Common myeloid progenitor, CD34-positive (primary cell): Measurements from ENCODE around the gene KRTAP3-3. TPM values are rescaled to one million over a fixed set of nuclear protein-coding genes. Genes with fewer than 3 reads are reported as not detected.
"Not testable (repeated sequence)": the region's sequence is repeated elsewhere in the genome, so short reads cannot be mapped to it uniquely, and the experiment has no call there.

Source experiments
- CTCF ChIA-PET: fragments of 350-600 bp; sonication (Branson Sonifier 250); formaldehyde crosslinking; loops from one replicate; lab custom pipeline; 2021; ENCODE audit warnings: antibody characterized with exemption; lab: Charles Lee
- POLR2A ChIA-PET: fragments of 350-600 bp; sonication (Branson Sonifier 250); formaldehyde crosslinking; loops from one replicate; lab custom pipeline; 2021; ENCODE audit warnings: antibody characterized with exemption; lab: Charles Lee
- DNase-seq, 3 donors: peaks; one replicate each; pipeline versions ENCODE4 v3.0.0 to v3.0.0-alpha.2; 2013
- H3K27ac ChIP-seq, 2 experiments: 1 replicate in 1 of 2; 2 replicates in 1 of 2; pipeline ENCODE4 v1.7.0; 2013; ENCODE audit warnings: inconsistent platforms in 2 of 2, low read length in 2 of 2, mild to moderate bottlenecking in 2 of 2, low read depth in 1 of 2, moderate library complexity in 1 of 2; ENCODE audit not compliant: severe bottlenecking in 2 of 2, insufficient read depth in 1 of 2, poor library complexity in 1 of 2
- H3K27me3 ChIP-seq, 5 experiments: replicated peaks in 2 of 5; 1 replicate in 3 of 5; 2 replicates in 2 of 5; pipeline versions ENCODE4 v1.6.1 to v1.7.0; 2013; ENCODE audit warnings: low read length in 4 of 5, mild to moderate bottlenecking in 2 of 5, moderate library complexity in 2 of 5, inconsistent platforms in 1 of 5; ENCODE audit not compliant: insufficient read depth in 5 of 5, control insufficient read depth in 4 of 5
- H3K36me3 ChIP-seq, 4 experiments: 1 replicate in 2 of 4; 2 replicates in 2 of 4; pipeline versions ENCODE4 v1.6.1 to v1.7.0; 2013; ENCODE audit warnings: low read length in 3 of 4, control low read depth in 1 of 4, mild to moderate bottlenecking in 1 of 4; ENCODE audit not compliant: control insufficient read depth in 4 of 4, insufficient read depth in 4 of 4
- H3K4me1 ChIP-seq, 4 experiments: 1 replicate in 3 of 4; 2 replicates in 1 of 4; pipeline versions ENCODE4 v1.6.1 to v1.7.1; 2013; ENCODE audit warnings: low read length in 3 of 4, mild to moderate bottlenecking in 3 of 4, control low read depth in 1 of 4, inconsistent platforms in 1 of 4, moderate library complexity in 1 of 4; ENCODE audit not compliant: control insufficient read depth in 4 of 4, insufficient read depth in 4 of 4; ENCODE audit errors: control extremely low read depth in 1 of 4
- H3K4me3 ChIP-seq, 7 experiments: 1 replicate in 4 of 7; 2 replicates in 3 of 7; pipeline versions ENCODE4 v1.5.1 to v1.7.0; 2013; ENCODE audit warnings: mild to moderate bottlenecking in 7 of 7, low read length in 6 of 7, moderate library complexity in 6 of 7, inconsistent platforms in 2 of 7, low read depth in 2 of 7, control low read depth in 1 of 7; ENCODE audit not compliant: insufficient read depth in 4 of 7, control insufficient read depth in 1 of 7; ENCODE audit errors: extremely low read depth in 1 of 7
- H3K9me3 ChIP-seq, 5 experiments: 1 replicate in 4 of 5; 2 replicates in 1 of 5; pipeline versions ENCODE4 v1.6.1 to v1.7.1; 2013; ENCODE audit warnings: low read length in 4 of 5, mild to moderate bottlenecking in 2 of 5, inconsistent platforms in 1 of 5, low read depth in 1 of 5, moderate library complexity in 1 of 5; ENCODE audit not compliant: control insufficient read depth in 4 of 5, insufficient read depth in 2 of 5; ENCODE audit errors: control extremely low read depth in 1 of 5
- WGBS: methylation state at CpG from one replicate; pipeline ENCODE4 v1.1.5; 2013; ENCODE audit not compliant: insufficient coverage; 5-methylcytosine and 5-hydroxymethylcytosine counted together
- polyA plus RNA-seq: library from polyadenylated mRNA; unstranded; fragments of 120-200 nt; gene quantifications from one replicate; pipeline ENCODE4 v1.2.1, GENCODE V29; 2013

The KRTAP3-3 gene
- polyA plus RNA-seq: not detected

GRCh38 chr17:40993839-40994238 lies at the start of gene KRTAP3-3:
KRTAP3-3 (minus strand) TSS chr17:40994164; CDS start chr17:40994097, 67 bp downstream.
- POLR2A ChIA-PET: no interaction called here
- CTCF ChIA-PET: no interaction called here
- Histone ChIP-seq H3K9me3 (peaks cover 0 to 1% (median 0%) of the 10 kb centered on the region in 5 experiments), H3K27me3 (peaks cover 0 to 9% (median 5%) of the 10 kb centered on the region in 5 experiments), H3K4me3 (no peak within 1 kb of the TSS), H3K4me1 (no peaks in the 10 kb centered on the region), H3K36me3 (no peaks in the 10 kb centered on the region), H3K27ac (no peak within 1 kb of the TSS)
- DNase-seq: no peak
- 87% methylated on average over 3 of the region's 4 CpGs for WGBS

- ChIA-PET POLR2A (no interaction called here), CTCF (no interaction called here)
- WGBS: no CpG with 5 or more reads among the region's 1 CpG
- peaks cover 0 to 16% (median 0%) of the 10 kb centered on the region in 5 experiments for H3K27me3 ChIP-seq
- no peak overlapping the region for H3K4me3 ChIP-seq
- H3K36me3 ChIP-seq: no peaks in the 10 kb centered on the region
- no peaks in the 10 kb centered on the region for H3K4me1 ChIP-seq
- no peak overlapping the region for H3K27ac ChIP-seq
- DNase-seq: no peak
- peaks cover 0 to 3% (median 0%) of the 10 kb centered on the region in 5 experiments for H3K9me3 ChIP-seq
These were observed 49.0 kb upstream of the KRTAP3-3 start for GRCh38 chr17:41042953-41043352.

GRCh38 chr17:41040783-41041571 lies 47.0 kb upstream of the KRTAP3-3 start, which contains the start of gene KRTAP1-1:
KRTAP1-1 (minus strand) TSS chr17:41041450; CDS start chr17:41041397, 53 bp downstream.
- H3K27ac ChIP-seq, POLR2A ChIA-PET, H3K4me1 ChIP-seq, H3K36me3 ChIP-seq, CTCF ChIA-PET, H3K27me3 ChIP-seq, H3K9me3 ChIP-seq, DNase-seq, H3K4me3 ChIP-seq: not testable (repeated sequence)
- WGBS: 92% methylated on average over 10 of the region's 14 CpGs

- DNase-seq: no peak
- Histone ChIP-seq H3K9me3 (no peaks in the 10 kb centered on the region), H3K4me1 (no peaks in the 10 kb centered on the region), H3K36me3 (no peaks in the 10 kb centered on the region), H3K27ac (no peak overlapping the region), H3K4me3 (no peak overlapping the region), H3K27me3 (peaks cover 0 to 3% (median 2%) of the 10 kb centered on the region in 5 experiments)
- ChIA-PET POLR2A (no interaction called here), CTCF (interaction anchor here (0.7 kb wide), 1 partner anchor 30 kb away, joined by 3 read pairs; no protein-coding TSS in a partner anchor)
- no CpG with 5 or more reads among the region's 2 CpGs for WGBS
These were observed 43.9 kb upstream of the KRTAP3-3 start for GRCh38 chr17:41037853-41038350.

GRCh38 chr17:41034346-41034935 lies 40.5 kb upstream of the KRTAP3-3 start, which contains the start of gene KRTAP1-3:
KRTAP1-3 (minus strand) TSS chr17:41034874; CDS start chr17:41034821, 53 bp downstream.
- WGBS: 97% methylated on average over 4 of the region's 10 CpGs
- not testable (repeated sequence) for H3K4me3 ChIP-seq, DNase-seq

GRCh38 chr17:41029633-41030245 lies 35.8 kb upstream of the KRTAP3-3 start, which contains the start of gene KRTAP1-4:
KRTAP1-4 (minus strand) TSS chr17:41030195; CDS start chr17:41030078, 117 bp downstream.
- Histone ChIP-seq H3K9me3 (peaks cover 0 to 1% (median 0%) of the 10 kb centered on the region in 5 experiments), H3K36me3 (no peaks in the 10 kb centered on the region), H3K4me3 (no peak within 1 kb of the TSS), H3K4me1 (no peaks in the 10 kb centered on the region), H3K27me3 (peaks cover 0 to 4% (median 0%) of the 10 kb centered on the region in 5 experiments), H3K27ac (no peak within 1 kb of the TSS)
- CTCF ChIA-PET: interaction anchor here (2.0 kb wide), 1 partner anchor 10 kb away, joined by 5 read pairs; no protein-coding TSS in a partner anchor
- POLR2A ChIA-PET: no interaction called here
- 100% methylated on average over 7 of the region's 12 CpGs for WGBS
- no peak for DNase-seq

More at GRCh38 chr17:41034346-41034935, 40.5 kb upstream of the KRTAP3-3 start, which contains the start of gene KRTAP1-3:
- H3K27me3 ChIP-seq, H3K27ac ChIP-seq, H3K4me1 ChIP-seq, POLR2A ChIA-PET, H3K9me3 ChIP-seq, H3K36me3 ChIP-seq: not testable (repeated sequence)
- CTCF ChIA-PET: interaction anchor here (0.7 kb wide), 1 partner anchor 1685 kb away, joined by 3 read pairs; no protein-coding TSS in a partner anchor
